SK-N-SH (cell line): ENCODE data around the gene AP4S1. TPM values are rescaled to one million over a fixed set of nuclear protein-coding genes. Genes with fewer than 3 reads are reported as not detected.

Experiments used
- CHD2 ChIP-seq: fragments of 150-350 bp; IDR thresholded peaks from 2 replicates; pipeline ENCODE4 v1.6.1; 2018; ENCODE audit warnings: low read length; ENCODE audit not compliant: partially characterized antibody
- GABPA ChIP-seq: IDR thresholded peaks from 2 replicates; pipeline ENCODE4 v1.4.0; 2012; ENCODE audit warnings: low read depth, mild to moderate bottlenecking
- GATA2 ChIP-seq: sonication (generic); formaldehyde crosslinking; IDR thresholded peaks from 2 replicates; pipeline ENCODE4 v1.5.0; 2020; ENCODE audit warnings: mild to moderate bottlenecking, missing genetic modification reagents
- JUND ChIP-seq: IDR thresholded peaks from 2 replicates; pipeline ENCODE4 v1.4.0; 2012
- MXI1 ChIP-seq: IDR thresholded peaks from 2 replicates; pipeline ENCODE4 v1.6.1; 2012; ENCODE audit warnings: mild to moderate bottlenecking, low read depth, low read length, improper control_type of control experiment
- RCOR1 ChIP-seq: fragments of 150-350 bp; IDR thresholded peaks from 2 replicates; pipeline ENCODE4 v1.6.1; 2017; ENCODE audit warnings: antibody characterized with exemption, low read length
- RFX5 ChIP-seq: IDR thresholded peaks from 2 replicates; pipeline ENCODE4 v1.6.1; 2012; ENCODE audit warnings: mild to moderate bottlenecking, improper control_type of control experiment, low read length
- SMC3 ChIP-seq: IDR thresholded peaks from 2 replicates; pipeline ENCODE4 v1.6.1; 2012; ENCODE audit warnings: low read depth, low read length, improper control_type of control experiment
- TAF1 ChIP-seq: IDR thresholded peaks from 2 replicates; pipeline ENCODE4 v1.6.1; 2012; ENCODE audit warnings: low read depth, mild to moderate bottlenecking, low read length, moderate library complexity, borderline replicate concordance
- TCF12 ChIP-seq: IDR thresholded peaks from 2 replicates; pipeline ENCODE4 v1.4.0; 2012
- YY1 ChIP-seq: IDR thresholded peaks from 2 replicates; pipeline ENCODE4 v1.4.0; 2012; ENCODE audit warnings: low read depth, mild to moderate bottlenecking
- polyA plus RNA-seq, 3 experiments: library from polyadenylated mRNA; depleted of rRNA; stranded (reverse); fragments of >200 nt; gene quantifications; 2 replicates each; pipeline ENCODE4 v1.2.3, GENCODE V29; 2012
- TF ChIP-seq, protein P1 (sequence below): IDR thresholded peaks from 2 replicates; pipeline ENCODE4 v1.4.0; 2012; ENCODE audit warnings: low read depth, borderline replicate concordance
- TF ChIP-seq, protein P2 (sequence below): IDR thresholded peaks from 2 replicates; pipeline ENCODE4; 2012
- TF ChIP-seq, protein P3 (sequence below): IDR thresholded peaks from 2 replicates; pipeline ENCODE4 v1.6.1; 2012; ENCODE audit warnings: mild to moderate bottlenecking, low read depth, low read length, moderate library complexity
- TF ChIP-seq, protein P4 (sequence below): fragments of 200-600 bp; sonication (generic); IDR thresholded peaks from 2 replicates; pipeline ENCODE4 v1.6.1; 2017; ENCODE audit warnings: antibody characterized with exemption, mild to moderate bottlenecking, moderate library complexity
- TF ChIP-seq, protein P5 (sequence below): IDR thresholded peaks from 2 replicates; pipeline ENCODE4 v1.4.0; 2012; ENCODE audit warnings: low read depth

Gene AP4S1
- polyA plus RNA-seq, 1 of the 3 experiments (the other 2 are of a cell fraction) = 1.7 TPM

DNA sequence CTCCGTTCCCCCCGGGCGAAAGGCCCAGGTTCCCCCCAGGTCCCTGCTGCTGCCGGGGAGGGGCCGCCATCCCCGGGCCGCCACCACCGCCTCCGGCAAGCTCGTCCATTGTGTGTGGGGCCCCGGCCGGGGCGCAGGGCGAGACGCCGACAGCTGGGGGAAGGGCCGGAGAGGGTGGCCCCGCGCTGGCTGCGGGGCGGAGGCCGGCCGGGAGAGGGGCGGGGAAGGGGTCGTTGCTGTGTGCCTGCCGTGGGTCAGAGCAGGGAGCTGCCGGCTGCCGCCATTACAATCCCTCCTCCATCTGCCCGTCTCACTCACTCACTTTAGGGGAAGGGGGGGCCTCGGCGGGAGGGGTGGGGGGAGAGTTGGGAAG, 614 bp downstream of the AP4S1 start, which contains the start of gene STRN3 (continued):
- TF ChIP-seq, protein P1, sequence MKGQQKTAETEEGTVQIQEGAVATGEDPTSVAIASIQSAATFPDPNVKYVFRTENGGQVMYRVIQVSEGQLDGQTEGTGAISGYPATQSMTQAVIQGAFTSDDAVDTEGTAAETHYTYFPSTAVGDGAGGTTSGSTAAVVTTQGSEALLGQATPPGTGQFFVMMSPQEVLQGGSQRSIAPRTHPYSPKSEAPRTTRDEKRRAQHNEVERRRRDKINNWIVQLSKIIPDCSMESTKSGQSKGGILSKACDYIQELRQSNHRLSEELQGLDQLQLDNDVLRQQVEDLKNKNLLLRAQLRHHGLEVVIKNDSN = no peak
- no peak for TF ChIP-seq RFX5
- no peak for TF ChIP-seq GATA2 (CRISPR knock-in tag)
- TF ChIP-seq CHD2 = no peak
- TF ChIP-seq, protein P2, sequence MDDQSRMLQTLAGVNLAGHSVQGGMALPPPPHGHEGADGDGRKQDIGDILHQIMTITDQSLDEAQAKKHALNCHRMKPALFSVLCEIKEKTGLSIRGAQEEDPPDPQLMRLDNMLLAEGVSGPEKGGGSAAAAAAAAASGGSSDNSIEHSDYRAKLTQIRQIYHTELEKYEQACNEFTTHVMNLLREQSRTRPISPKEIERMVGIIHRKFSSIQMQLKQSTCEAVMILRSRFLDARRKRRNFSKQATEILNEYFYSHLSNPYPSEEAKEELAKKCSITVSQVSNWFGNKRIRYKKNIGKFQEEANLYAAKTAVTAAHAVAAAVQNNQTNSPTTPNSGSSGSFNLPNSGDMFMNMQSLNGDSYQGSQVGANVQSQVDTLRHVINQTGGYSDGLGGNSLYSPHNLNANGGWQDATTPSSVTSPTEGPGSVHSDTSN = no peak
- TF ChIP-seq TAF1 = peak; percentile 82
- TF ChIP-seq GABPA = no peak
- no peak for TF ChIP-seq SMC3
- TF ChIP-seq, protein P3, sequence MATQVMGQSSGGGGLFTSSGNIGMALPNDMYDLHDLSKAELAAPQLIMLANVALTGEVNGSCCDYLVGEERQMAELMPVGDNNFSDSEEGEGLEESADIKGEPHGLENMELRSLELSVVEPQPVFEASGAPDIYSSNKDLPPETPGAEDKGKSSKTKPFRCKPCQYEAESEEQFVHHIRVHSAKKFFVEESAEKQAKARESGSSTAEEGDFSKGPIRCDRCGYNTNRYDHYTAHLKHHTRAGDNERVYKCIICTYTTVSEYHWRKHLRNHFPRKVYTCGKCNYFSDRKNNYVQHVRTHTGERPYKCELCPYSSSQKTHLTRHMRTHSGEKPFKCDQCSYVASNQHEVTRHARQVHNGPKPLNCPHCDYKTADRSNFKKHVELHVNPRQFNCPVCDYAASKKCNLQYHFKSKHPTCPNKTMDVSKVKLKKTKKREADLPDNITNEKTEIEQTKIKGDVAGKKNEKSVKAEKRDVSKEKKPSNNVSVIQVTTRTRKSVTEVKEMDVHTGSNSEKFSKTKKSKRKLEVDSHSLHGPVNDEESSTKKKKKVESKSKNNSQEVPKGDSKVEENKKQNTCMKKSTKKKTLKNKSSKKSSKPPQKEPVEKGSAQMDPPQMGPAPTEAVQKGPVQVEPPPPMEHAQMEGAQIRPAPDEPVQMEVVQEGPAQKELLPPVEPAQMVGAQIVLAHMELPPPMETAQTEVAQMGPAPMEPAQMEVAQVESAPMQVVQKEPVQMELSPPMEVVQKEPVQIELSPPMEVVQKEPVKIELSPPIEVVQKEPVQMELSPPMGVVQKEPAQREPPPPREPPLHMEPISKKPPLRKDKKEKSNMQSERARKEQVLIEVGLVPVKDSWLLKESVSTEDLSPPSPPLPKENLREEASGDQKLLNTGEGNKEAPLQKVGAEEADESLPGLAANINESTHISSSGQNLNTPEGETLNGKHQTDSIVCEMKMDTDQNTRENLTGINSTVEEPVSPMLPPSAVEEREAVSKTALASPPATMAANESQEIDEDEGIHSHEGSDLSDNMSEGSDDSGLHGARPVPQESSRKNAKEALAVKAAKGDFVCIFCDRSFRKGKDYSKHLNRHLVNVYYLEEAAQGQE = 0 out of 2 replicates have a peak, but pooled peaks have one; percentile 3
- TF ChIP-seq, protein P4, sequence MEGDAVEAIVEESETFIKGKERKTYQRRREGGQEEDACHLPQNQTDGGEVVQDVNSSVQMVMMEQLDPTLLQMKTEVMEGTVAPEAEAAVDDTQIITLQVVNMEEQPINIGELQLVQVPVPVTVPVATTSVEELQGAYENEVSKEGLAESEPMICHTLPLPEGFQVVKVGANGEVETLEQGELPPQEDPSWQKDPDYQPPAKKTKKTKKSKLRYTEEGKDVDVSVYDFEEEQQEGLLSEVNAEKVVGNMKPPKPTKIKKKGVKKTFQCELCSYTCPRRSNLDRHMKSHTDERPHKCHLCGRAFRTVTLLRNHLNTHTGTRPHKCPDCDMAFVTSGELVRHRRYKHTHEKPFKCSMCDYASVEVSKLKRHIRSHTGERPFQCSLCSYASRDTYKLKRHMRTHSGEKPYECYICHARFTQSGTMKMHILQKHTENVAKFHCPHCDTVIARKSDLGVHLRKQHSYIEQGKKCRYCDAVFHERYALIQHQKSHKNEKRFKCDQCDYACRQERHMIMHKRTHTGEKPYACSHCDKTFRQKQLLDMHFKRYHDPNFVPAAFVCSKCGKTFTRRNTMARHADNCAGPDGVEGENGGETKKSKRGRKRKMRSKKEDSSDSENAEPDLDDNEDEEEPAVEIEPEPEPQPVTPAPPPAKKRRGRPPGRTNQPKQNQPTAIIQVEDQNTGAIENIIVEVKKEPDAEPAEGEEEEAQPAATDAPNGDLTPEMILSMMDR = no peak
- no peak for TF ChIP-seq JUND
- TF ChIP-seq, protein P5, sequence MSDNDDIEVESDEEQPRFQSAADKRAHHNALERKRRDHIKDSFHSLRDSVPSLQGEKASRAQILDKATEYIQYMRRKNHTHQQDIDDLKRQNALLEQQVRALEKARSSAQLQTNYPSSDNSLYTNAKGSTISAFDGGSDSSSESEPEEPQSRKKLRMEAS = no peak
- no peak for TF ChIP-seq RCOR1
- TF ChIP-seq YY1 = peak; percentile 80
- TF ChIP-seq TCF12 = no peak
- TF ChIP-seq MXI1 = no peak
